Measurements from ENCODE around the gene SERPINA1. TPM values are rescaled to one million over a fixed set of nuclear protein-coding genes. Genes with fewer than 3 reads are reported as not detected.

Gene SERPINA1
- total and polyA plus RNA-seq, 2 of the 13 experiments (the other 11 are each of a cell fraction or from before 2014, with no cell fraction given): 3,266 to 11,015 TPM

DNA sequence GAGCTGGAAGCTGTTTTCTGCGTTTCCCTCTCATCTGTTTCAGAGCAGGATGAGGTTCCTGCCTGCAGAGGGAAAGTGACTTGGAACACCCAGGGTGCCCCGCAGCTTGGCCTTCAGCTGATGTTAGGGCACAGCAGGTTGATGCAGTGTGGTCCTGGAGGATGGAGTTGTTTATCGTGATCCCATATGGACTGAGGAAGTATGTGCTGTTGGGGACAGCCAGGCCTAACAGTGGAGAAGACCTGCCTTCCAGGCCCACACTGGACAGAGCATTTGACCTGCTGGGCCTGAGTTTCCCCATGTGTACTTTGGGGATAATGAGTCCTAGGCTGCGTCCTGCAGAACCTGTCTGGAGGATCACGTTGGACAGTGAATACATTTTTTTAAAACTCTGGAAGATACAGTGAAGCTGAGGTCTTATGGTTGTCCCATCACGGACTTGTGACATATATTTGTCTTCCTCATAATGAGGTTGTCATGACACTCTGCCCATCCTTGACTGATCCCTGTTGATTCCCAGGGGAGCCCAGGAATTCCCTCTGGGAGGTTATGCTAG, 12.8 kb downstream of the SERPINA1 start (continued):
- TF ChIP-seq, protein P1, sequence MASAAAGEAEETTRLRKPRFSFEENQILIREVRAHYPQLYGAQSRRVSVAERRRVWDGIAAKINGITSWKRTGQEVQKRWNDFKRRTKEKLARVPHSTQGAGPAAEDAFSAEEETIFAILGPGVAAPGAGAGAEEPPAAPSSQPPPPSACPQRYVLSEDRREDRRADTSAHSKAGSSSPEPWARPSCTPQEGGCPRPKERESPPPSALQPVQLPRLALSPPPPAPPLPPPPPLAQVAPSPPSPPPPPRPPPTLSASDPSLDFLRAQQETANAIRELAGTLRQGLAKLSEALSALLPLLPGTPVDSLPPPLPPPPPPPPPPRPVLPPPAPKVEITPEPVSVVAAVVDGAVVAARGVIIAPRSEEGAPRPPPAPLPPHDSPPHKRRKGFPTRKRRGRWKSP (CRISPR knock-in tag; IDR thresholded peaks at IDR 0.05): peak; percentile 5
- TF ChIP-seq ZNF232 (CRISPR knock-in tag; IDR thresholded peaks at IDR 0.05; ENCODE audit: borderline replicate concordance) (peak; percentile 35; the same call in 1 of the 2 replicates), AGO1 (IDR thresholded peaks at IDR 0.05; ENCODE audit: low read depth, low read length, poor library complexity, severe bottlenecking) (peak; percentile 99), ZFY (CRISPR knock-in tag; IDR thresholded peaks at IDR 0.05) (peak; percentile 60), ZIK1 (CRISPR knock-in tag; IDR thresholded peaks at IDR 0.05; ENCODE audit: borderline replicate concordance, low read depth) (no peak), ZBTB43 (CRISPR knock-in tag; conservative IDR thresholded peaks at IDR 0.05) (no peak), ZNF263 (CRISPR knock-in tag; IDR thresholded peaks at IDR 0.05) (peak; percentile 31; the same call in 1 of the 2 replicates), JUN (CRISPR knock-in tag; IDR thresholded peaks at IDR 0.05) (no peak), RXRA (CRISPR knock-in tag; IDR thresholded peaks at IDR 0.05) (0 out of 2 replicates have a peak, but pooled peaks have one; percentile 6), KLF12 (CRISPR knock-in tag; IDR thresholded peaks at IDR 0.05; ENCODE audit: borderline replicate concordance) (peak; percentile 54; the same call in 1 of the 2 replicates), ZNF225 (CRISPR knock-in tag; IDR thresholded peaks at IDR 0.05) (no peak), MEIS2 (CRISPR knock-in tag; IDR thresholded peaks at IDR 0.05) (0 out of 2 replicates have a peak, but pooled peaks have one; percentile 3), NFIC (IDR thresholded peaks at IDR 0.05; ENCODE audit: low read length) (0 out of 2 replicates have a peak, but pooled peaks have one; percentile 4), RBM39 (IDR thresholded peaks at IDR 0.05; ENCODE audit: low read depth, low read length, poor library complexity, severe bottlenecking) (no peak), SOX13 (IDR thresholded peaks at IDR 0.05) (0 out of 2 replicates have a peak, but pooled peaks have one; percentile 5), SOX13 (CRISPR knock-in tag; conservative IDR thresholded peaks at IDR 0.05 in 1 of 2, IDR thresholded peaks at IDR 0.05 in 1 of 2) (no peak)
- TF ChIP-seq, protein P2, sequence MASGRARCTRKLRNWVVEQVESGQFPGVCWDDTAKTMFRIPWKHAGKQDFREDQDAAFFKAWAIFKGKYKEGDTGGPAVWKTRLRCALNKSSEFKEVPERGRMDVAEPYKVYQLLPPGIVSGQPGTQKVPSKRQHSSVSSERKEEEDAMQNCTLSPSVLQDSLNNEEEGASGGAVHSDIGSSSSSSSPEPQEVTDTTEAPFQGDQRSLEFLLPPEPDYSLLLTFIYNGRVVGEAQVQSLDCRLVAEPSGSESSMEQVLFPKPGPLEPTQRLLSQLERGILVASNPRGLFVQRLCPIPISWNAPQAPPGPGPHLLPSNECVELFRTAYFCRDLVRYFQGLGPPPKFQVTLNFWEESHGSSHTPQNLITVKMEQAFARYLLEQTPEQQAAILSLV (CRISPR knock-in tag; IDR thresholded peaks at IDR 0.05; ENCODE audit: borderline replicate concordance): no peak
- TF ChIP-seq, protein P3, sequence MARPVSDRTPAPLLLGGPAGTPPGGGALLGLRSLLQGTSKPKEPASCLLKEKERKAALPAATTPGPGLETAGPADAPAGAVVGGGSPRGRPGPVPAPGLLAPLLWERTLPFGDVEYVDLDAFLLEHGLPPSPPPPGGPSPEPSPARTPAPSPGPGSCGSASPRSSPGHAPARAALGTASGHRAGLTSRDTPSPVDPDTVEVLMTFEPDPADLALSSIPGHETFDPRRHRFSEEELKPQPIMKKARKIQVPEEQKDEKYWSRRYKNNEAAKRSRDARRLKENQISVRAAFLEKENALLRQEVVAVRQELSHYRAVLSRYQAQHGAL (CRISPR knock-in tag; IDR thresholded peaks at IDR 0.05; ENCODE audit: not compliant biosample characterization): no peak
